WTC11 (cell line): ENCODE data around the gene PSMB9. TPM values are rescaled to one million over a fixed set of nuclear protein-coding genes. Genes with fewer than 3 reads are reported as not detected.

Experiments
- ATAC-seq: fragments of 200-7000 bp; cut with Tn5 transposase; 2 replicates; pipeline ENCODE4 v1.10.0; 2021; ENCODE audit warnings: mild to moderate bottlenecking, moderate library complexity
- CTCF ChIA-PET: fragments of 300-600 bp; sonication (Branson Sonifier 250); formaldehyde crosslinking; loops from one replicate; lab custom pipeline; 2021; ENCODE audit warnings: antibody characterized with exemption; lab: Charles Lee
- POLR2A ChIA-PET: fragments of 350-600 bp; sonication (Branson Sonifier 250); formaldehyde crosslinking; loops from one replicate; lab custom pipeline; 2021; ENCODE audit warnings: antibody characterized with exemption; lab: Charles Lee
- DNase-seq: peaks from one replicate; pipeline ENCODE4 v3.0.0; 2021; ENCODE audit warnings: low spot score
- H3K27ac Mint-ChIP-seq: 2 replicates; pipeline ENCODE4 v1.8.0; 2021; ENCODE audit warnings: mixed read lengths
- H3K27me3 Mint-ChIP-seq: 2 replicates; pipeline ENCODE4 v1.8.0; 2021; ENCODE audit warnings: low read depth, mild to moderate bottlenecking, moderate library complexity, mixed read lengths
- H3K36me3 Mint-ChIP-seq: 2 replicates; pipeline ENCODE4 v1.8.0; 2021; ENCODE audit warnings: mixed read lengths
- H3K4me1 Mint-ChIP-seq: 2 replicates; pipeline ENCODE4 v1.8.0; 2022; ENCODE audit warnings: mixed read lengths
- H3K4me3 Mint-ChIP-seq: 2 replicates; pipeline ENCODE4 v1.8.0; 2021; ENCODE audit warnings: mild to moderate bottlenecking, moderate library complexity, mixed read lengths
- H3K9me3 Mint-ChIP-seq: 2 replicates; pipeline ENCODE4 v1.8.0; 2021; ENCODE audit warnings: mixed read lengths
- ARID4B ChIP-seq: sonication (generic); formaldehyde crosslinking; IDR thresholded peaks from 2 replicates; pipeline ENCODE4 v1.8.0; 2023; ENCODE audit warnings: missing genetic modification reagents, mild to moderate bottlenecking, borderline replicate concordance
- ATF2 ChIP-seq: sonication (generic); formaldehyde crosslinking; IDR thresholded peaks from 2 replicates; pipeline ENCODE4 v1.8.1; 2022; ENCODE audit warnings: low read depth, missing genetic modification reagents, borderline replicate concordance
- CBFB ChIP-seq: sonication (generic); formaldehyde crosslinking; IDR thresholded peaks from 2 replicates; pipeline ENCODE4 v1.8.1; 2022; ENCODE audit warnings: mild to moderate bottlenecking, low read depth, missing genetic modification reagents
- ELF4 ChIP-seq: sonication (generic); formaldehyde crosslinking; IDR thresholded peaks from 2 replicates; pipeline ENCODE4 v1.8.1; 2022; ENCODE audit warnings: low read depth, mild to moderate bottlenecking, moderate library complexity, missing genetic modification reagents
- FOXK1 ChIP-seq: sonication (generic); formaldehyde crosslinking; IDR thresholded peaks from 2 replicates; pipeline ENCODE4 v1.8.0; 2022; ENCODE audit warnings: mild to moderate bottlenecking, moderate library complexity, missing genetic modification reagents
- FOXP1 ChIP-seq: sonication (generic); formaldehyde crosslinking; IDR thresholded peaks from 2 replicates; pipeline ENCODE4 v1.8.0; 2022; ENCODE audit warnings: missing genetic modification reagents, mild to moderate bottlenecking, moderate library complexity, borderline replicate concordance
- NR3C1 ChIP-seq: sonication (generic); formaldehyde crosslinking; conservative IDR thresholded peaks from 2 replicates; pipeline ENCODE4 v1.8.1; 2023; ENCODE audit warnings: low read depth, mild to moderate bottlenecking, missing genetic modification reagents
- PRRX2 ChIP-seq: fragments of 250-450 bp; sonication (Bioruptor Pico); IDR thresholded peaks from 2 replicates; pipeline ENCODE4 v1.8.0; 2021; ENCODE audit warnings: mild to moderate bottlenecking
- RELA ChIP-seq: sonication (generic); formaldehyde crosslinking; IDR thresholded peaks from 2 replicates; pipeline ENCODE4 v1.8.1; 2022; ENCODE audit warnings: missing genetic modification reagents, mild to moderate bottlenecking, borderline replicate concordance
- SMAD3 ChIP-seq: sonication (generic); formaldehyde crosslinking; IDR thresholded peaks from 2 replicates; pipeline ENCODE4 v1.8.0; 2022; ENCODE audit warnings: missing genetic modification reagents, mild to moderate bottlenecking, borderline replicate concordance
- SOX15 ChIP-seq: fragments of 250-450 bp; sonication (Bioruptor Pico); IDR thresholded peaks from 2 replicates; pipeline ENCODE4 v1.9.0; 2021; ENCODE audit warnings: mild to moderate bottlenecking
- TEAD4 ChIP-seq: sonication (generic); formaldehyde crosslinking; IDR thresholded peaks from 2 replicates; pipeline ENCODE4 v1.8.0; 2022; ENCODE audit warnings: mild to moderate bottlenecking, missing genetic modification reagents
- TP53 ChIP-seq: sonication (generic); formaldehyde crosslinking; IDR thresholded peaks from 2 replicates; pipeline ENCODE4 v1.8.1; 2023; ENCODE audit warnings: mild to moderate bottlenecking, missing genetic modification reagents
- ZBTB43 ChIP-seq: sonication (generic); formaldehyde crosslinking; IDR thresholded peaks from 2 replicates; pipeline ENCODE4 v1.8.1; 2023; ENCODE audit warnings: mild to moderate bottlenecking, missing genetic modification reagents
- total RNA-seq: library from RNA; stranded (reverse); gene quantifications from 3 replicates; pipeline ENCODE4 v1.2.3, GENCODE V29; 2021
- TF ChIP-seq, protein P1 (sequence below): sonication (generic); formaldehyde crosslinking; conservative IDR thresholded peaks from 2 replicates; pipeline ENCODE4 v1.8.1; 2022; ENCODE audit warnings: mild to moderate bottlenecking, missing genetic modification reagents
- TF ChIP-seq, protein P2 (sequence below): sonication (generic); formaldehyde crosslinking; IDR thresholded peaks from 2 replicates; pipeline ENCODE4 v1.8.1; 2022; ENCODE audit warnings: missing genetic modification reagents, borderline replicate concordance

Gene PSMB9
- total RNA-seq, 1 experiment from 2014 or later = 1.8 TPM

GRCh38 chr6:32855467-32856174 is 1.6 kb downstream of the PSMB9 start (continued):
- TF ChIP-seq, protein P1, sequence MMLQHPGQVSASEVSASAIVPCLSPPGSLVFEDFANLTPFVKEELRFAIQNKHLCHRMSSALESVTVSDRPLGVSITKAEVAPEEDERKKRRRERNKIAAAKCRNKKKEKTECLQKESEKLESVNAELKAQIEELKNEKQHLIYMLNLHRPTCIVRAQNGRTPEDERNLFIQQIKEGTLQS = no peak

GRCh38 chr6:32857156-32857891 is 3.3 kb downstream of the PSMB9 start:
- ATAC-seq (no peak), DNase-seq (no peak)
- TF ChIP-seq TEAD4 (CRISPR knock-in tag) (no peak), ELF4 (CRISPR knock-in tag) (no peak), FOXK1 (CRISPR knock-in tag) (no peak), NR3C1 (CRISPR knock-in tag) (no peak), SOX15 (CRISPR knock-in tag) (no peak), ARID4B (CRISPR knock-in tag) (no peak), PRRX2 (CRISPR knock-in tag) (no peak), CBFB (CRISPR knock-in tag) (no peak), ATF2 (CRISPR knock-in tag) (no peak), FOXP1 (CRISPR knock-in tag) (no peak), ZBTB43 (CRISPR knock-in tag) (no peak), TP53 (CRISPR knock-in tag) (no peak), SMAD3 (CRISPR knock-in tag) (no peak), RELA (CRISPR knock-in tag) (no peak)
- TF ChIP-seq, protein P2, sequence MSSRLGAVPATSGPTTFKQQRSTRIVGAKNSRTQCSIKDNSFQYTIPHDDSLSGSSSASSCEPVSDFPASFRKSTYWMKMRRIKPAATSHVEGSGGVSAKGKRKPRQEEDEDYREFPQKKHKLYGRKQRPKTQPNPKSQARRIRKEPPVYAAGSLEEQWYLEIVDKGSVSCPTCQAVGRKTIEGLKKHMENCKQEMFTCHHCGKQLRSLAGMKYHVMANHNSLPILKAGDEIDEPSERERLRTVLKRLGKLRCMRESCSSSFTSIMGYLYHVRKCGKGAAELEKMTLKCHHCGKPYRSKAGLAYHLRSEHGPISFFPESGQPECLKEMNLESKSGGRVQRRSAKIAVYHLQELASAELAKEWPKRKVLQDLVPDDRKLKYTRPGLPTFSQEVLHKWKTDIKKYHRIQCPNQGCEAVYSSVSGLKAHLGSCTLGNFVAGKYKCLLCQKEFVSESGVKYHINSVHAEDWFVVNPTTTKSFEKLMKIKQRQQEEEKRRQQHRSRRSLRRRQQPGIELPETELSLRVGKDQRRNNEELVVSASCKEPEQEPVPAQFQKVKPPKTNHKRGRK (CRISPR knock-in tag) = no peak
- ChIA-PET CTCF (interaction anchor here (0.5 to 9.4 kb wide), 9 partner anchors 11 to 109 kb away, joined by 3 to 291 read pairs (median 3); partner anchors contain the start of genes HLA-DMA and TAP2), POLR2A (interaction anchor here (0.7 kb wide), 1 partner anchor 960 kb away, joined by 3 read pairs; the partner anchor contains the start of gene EHMT2)
- H3K4me3 Mint-ChIP-seq = no peak overlapping the region
- no peaks in the 10 kb centered on the region for H3K36me3 Mint-ChIP-seq
- H3K27ac Mint-ChIP-seq = no peak overlapping the region
- H3K27me3 Mint-ChIP-seq = peaks cover 67% of the 10 kb centered on the region
- peaks cover 20% of the 10 kb centered on the region for H3K4me1 Mint-ChIP-seq
- H3K9me3 Mint-ChIP-seq = no peaks in the 10 kb centered on the region
